Keratinocyte (primary cell): ENCODE measurements around the gene UCN2.

Experiments used
- CTCF ChIP-seq, 3 experiments: IDR thresholded peaks in 1 of 3; conservative IDR thresholded peaks in 1 of 3; optimal IDR thresholded peaks in 1 of 3; 2 replicates in 2 of 3; 3 replicates in 1 of 3; pipeline versions ENCODE3 to v1.5.1; 2011; ENCODE audit warnings: low read length in 3 of 3, mild to moderate bottlenecking in 3 of 3, moderate library complexity in 2 of 3, control low read depth in 1 of 3, inconsistent platforms in 1 of 3; ENCODE audit not compliant: insufficient read depth in 2 of 3; ENCODE audit errors: extremely low read depth in 1 of 3
- EZH2 ChIP-seq: IDR thresholded peaks from one replicate; pipeline ENCODE4 v1.6.1; 2012; ENCODE audit warnings: inconsistent platforms, mild to moderate bottlenecking, low read length, moderate library complexity

DNA sequence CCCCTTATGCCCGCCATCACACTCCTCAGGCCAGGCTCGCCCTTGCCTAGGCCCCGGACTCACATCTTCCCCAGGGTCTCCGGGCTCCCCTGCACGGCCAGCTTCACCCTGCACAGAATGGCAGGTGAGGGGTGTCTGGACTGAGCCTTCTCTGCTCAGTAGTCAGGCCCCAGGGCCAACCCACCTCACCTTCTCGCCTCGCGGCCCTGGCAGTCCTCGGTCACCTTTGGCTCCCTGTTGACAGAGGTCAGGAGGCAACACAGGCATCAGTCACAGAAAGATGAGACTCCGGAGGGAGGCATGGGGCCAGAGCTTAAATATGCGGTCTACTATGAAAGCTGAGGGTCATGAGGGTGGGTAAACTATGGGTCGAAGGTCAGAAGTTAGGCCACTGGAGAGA is 8.4 kb upstream of the UCN2 start:
- TF ChIP-seq CTCF (optimal IDR thresholded peaks at IDR 0.05 in 1 of 3, IDR thresholded peaks at IDR 0.05 in 1 of 3, conservative IDR thresholded peaks at IDR 0.05 in 1 of 3; ENCODE audit: extremely low read depth in 1 of 3, insufficient read depth in 2 of 3, low read length in 3 of 3) (no peak), EZH2 (no peak)
